ENCODE measurements around the gene FBXO3.

The FBXO3 gene

GRCh38 chr11:33737362-33737821 lies 36.9 kb downstream of the FBXO3 start:
- TF ChIP-seq EZH2phosphoT487 (IDR thresholded peaks at IDR 0.05; ENCODE audit: borderline replicate concordance) (no peak), CTCF (conservative IDR thresholded peaks at IDR 0.05; ENCODE audit: low read length) (no peak)
- H3K79me2 ChIP-seq (ENCODE audit: insufficient read depth, low read length), result peaks cover 32% of the 10 kb centered on the region
- H3K9me2 ChIP-seq (replicated peaks; ENCODE audit: low read depth, low read length), result no peaks in the 10 kb centered on the region
- peaks cover 8% of the 10 kb centered on the region for H4K20me1 ChIP-seq (ENCODE audit: insufficient read depth, low read length, poor library complexity, severe bottlenecking)
- H3K36me3 ChIP-seq (ENCODE audit: insufficient read depth, low read length), result no peaks in the 10 kb centered on the region
- no peak overlapping the region for H3K4me3 ChIP-seq (ENCODE audit: low read length, poor library complexity, severe bottlenecking)
- H3K4me2 ChIP-seq (ENCODE audit: low read depth, low read length, poor library complexity, severe bottlenecking), result no peak overlapping the region
- 0 out of 2 replicates have a peak overlapping the region, but pooled peaks have one; percentile 80 for H2AFZ ChIP-seq (ENCODE audit: low read length)
- no peaks in the 10 kb centered on the region for H3K27me3 ChIP-seq (ENCODE audit: insufficient read depth, low read length, poor library complexity, severe bottlenecking)
- no peaks in the 10 kb centered on the region for H3F3A ChIP-seq (ENCODE audit: low read depth)
- H3K9ac ChIP-seq (ENCODE audit: low read depth, low read length, poor library complexity, severe bottlenecking), result no peak overlapping the region
- H3K4me1 ChIP-seq (ENCODE audit: insufficient read depth, low read length, poor library complexity, severe bottlenecking), result peaks cover 22% of the 10 kb centered on the region
- no peaks in the 10 kb centered on the region for H3K9me3 ChIP-seq (ENCODE audit: insufficient read depth, low read depth, low read length)

- H3K4me1 ChIP-seq (ENCODE audit: insufficient read depth, low read length, poor library complexity, severe bottlenecking), result peaks cover 34% of the 10 kb centered on the region
- TF ChIP-seq CTCF (conservative IDR thresholded peaks at IDR 0.05; ENCODE audit: low read length) (no peak), EZH2phosphoT487 (IDR thresholded peaks at IDR 0.05; ENCODE audit: borderline replicate concordance) (no peak)
Observed at GRCh38 chr11:33736148-33736812, 38.0 kb downstream of the FBXO3 start, which contains the start of gene CD59. TSS of gene CD59 (minus strand) at chr11:33736423. CDS start at chr11:33722445, 13,978 bp downstream.

GRCh38 chr11:33735271-33736147 lies 38.8 kb downstream of the FBXO3 start:
- Histone ChIP-seq H3K9me3 (ENCODE audit: insufficient read depth, low read depth, low read length) (no peaks in the 10 kb centered on the region), H2AFZ (ENCODE audit: low read length) (peak overlapping the region; percentile 80), H4K20me1 (ENCODE audit: insufficient read depth, low read length, poor library complexity, severe bottlenecking) (peaks cover 10% of the 10 kb centered on the region), H3K79me2 (ENCODE audit: insufficient read depth, low read length) (peaks cover 48% of the 10 kb centered on the region), H3K4me2 (ENCODE audit: low read depth, low read length, poor library complexity, severe bottlenecking) (peak overlapping the region; percentile 82), H3K27me3 (ENCODE audit: insufficient read depth, low read length, poor library complexity, severe bottlenecking) (no peaks in the 10 kb centered on the region), H3K9ac (ENCODE audit: low read depth, low read length, poor library complexity, severe bottlenecking) (peak overlapping the region; percentile 74), H3F3A (ENCODE audit: low read depth) (no peaks in the 10 kb centered on the region), H3K4me1 (ENCODE audit: insufficient read depth, low read length, poor library complexity, severe bottlenecking) (peaks cover 37% of the 10 kb centered on the region), H3K36me3 (ENCODE audit: insufficient read depth, low read length) (no peaks in the 10 kb centered on the region), H3K4me3 (ENCODE audit: low read length, poor library complexity, severe bottlenecking) (peak overlapping the region; percentile 92), H3K9me2 (replicated peaks; ENCODE audit: low read depth, low read length) (no peaks in the 10 kb centered on the region)
- TF ChIP-seq EZH2phosphoT487 (IDR thresholded peaks at IDR 0.05; ENCODE audit: borderline replicate concordance) (no peak), CTCF (conservative IDR thresholded peaks at IDR 0.05; ENCODE audit: low read length) (no peak)

More at GRCh38 chr11:33736148-33736812, 38.0 kb downstream of the FBXO3 start, which contains the start of gene CD59:
- H3K9me2 ChIP-seq (replicated peaks; ENCODE audit: low read depth, low read length), result no peaks in the 10 kb centered on the region
- peak within 1 kb of the TSS; percentile 80 for H2AFZ ChIP-seq (ENCODE audit: low read length)
- peaks cover 43% of the 10 kb centered on the region for H3K79me2 ChIP-seq (ENCODE audit: insufficient read depth, low read length)
- peak within 1 kb of the TSS; percentile 92 for H3K4me3 ChIP-seq (ENCODE audit: low read length, poor library complexity, severe bottlenecking)
- no peaks in the 10 kb centered on the region for H3K27me3 ChIP-seq (ENCODE audit: insufficient read depth, low read length, poor library complexity, severe bottlenecking)
- H3K9me3 ChIP-seq (ENCODE audit: insufficient read depth, low read depth, low read length), result no peaks in the 10 kb centered on the region
- H3F3A ChIP-seq (ENCODE audit: low read depth), result no peaks in the 10 kb centered on the region
- peak within 1 kb of the TSS; percentile 82 for H3K4me2 ChIP-seq (ENCODE audit: low read depth, low read length, poor library complexity, severe bottlenecking)
- H3K9ac ChIP-seq (ENCODE audit: low read depth, low read length, poor library complexity, severe bottlenecking), result peak within 1 kb of the TSS; percentile 74
- no peaks in the 10 kb centered on the region for H3K36me3 ChIP-seq (ENCODE audit: insufficient read depth, low read length)
- H4K20me1 ChIP-seq (ENCODE audit: insufficient read depth, low read length, poor library complexity, severe bottlenecking), result peaks cover 10% of the 10 kb centered on the region
